ENCODE measurements around the gene ZNF426.

The ZNF426 gene

GRCh38 chr19:9494096-9494495, 44.3 kb downstream of the ZNF426 start:
- DNase-seq, result no peak

- DNase-seq, result no peak
These were observed 51.4 kb downstream of the ZNF426 start for GRCh38 chr19:9487016-9487415.

GRCh38 chr19:9485140-9485539, 53.3 kb downstream of the ZNF426 start:
- DNase-seq, result no peak

- no peak for DNase-seq
These were observed 63.5 kb downstream of the ZNF426 start for GRCh38 chr19:9474975-9475374.

Measured in eye (tissue), 1 donor.